ENCODE results near the gene STRIP2. TPM values are rescaled to one million over a fixed set of nuclear protein-coding genes. Genes with fewer than 3 reads are reported as not detected.

Gene STRIP2
- total RNA-seq, 1 donor from 2014 or later, result 6.5 TPM

GRCh38 chr7:129512192-129512591, 78.0 kb downstream of the STRIP2 start:
- Mint-ChIP-seq H3K36me3 (ENCODE audit: insufficient read depth) (no peaks in the 10 kb centered on the region), H3K4me3 (ENCODE audit: low read depth) (no peak overlapping the region), H3K4me1 (ENCODE audit: low read depth) (no peaks in the 10 kb centered on the region), H3K27ac (no peak overlapping the region), H3K9me3 (ENCODE audit: low read depth) (no peaks in the 10 kb centered on the region), H3K27me3 (peaks cover 4% of the 10 kb centered on the region)
- DNase-seq (ENCODE audit: low spot score, unreplicated experiment), result no peak
- no peak for TF ChIP-seq CTCF (IDR thresholded peaks at IDR 0.05; ENCODE audit: unreplicated experiment)

GRCh38 chr7:129513546-129513945, 79.3 kb downstream of the STRIP2 start:
- H3K27ac Mint-ChIP-seq, result no peak overlapping the region
- TF ChIP-seq CTCF (IDR thresholded peaks at IDR 0.05; ENCODE audit: unreplicated experiment), result no peak
- peaks cover 8% of the 10 kb centered on the region for H3K27me3 Mint-ChIP-seq

GRCh38 chr7:129514683-129515082, 80.5 kb downstream of the STRIP2 start:
- Mint-ChIP-seq H3K4me1 (ENCODE audit: low read depth) (no peaks in the 10 kb centered on the region), H3K27ac (no peak overlapping the region), H3K4me3 (ENCODE audit: low read depth) (no peak overlapping the region), H3K36me3 (ENCODE audit: insufficient read depth) (no peaks in the 10 kb centered on the region), H3K27me3 (peaks cover 9% of the 10 kb centered on the region), H3K9me3 (ENCODE audit: low read depth) (no peaks in the 10 kb centered on the region)
- no peak for DNase-seq (ENCODE audit: low spot score, unreplicated experiment)
- TF ChIP-seq CTCF (IDR thresholded peaks at IDR 0.05; ENCODE audit: unreplicated experiment), result no peak

More at GRCh38 chr7:129513546-129513945, 79.3 kb downstream of the STRIP2 start:
- no peak for DNase-seq (ENCODE audit: low spot score, unreplicated experiment)
- no peaks in the 10 kb centered on the region for H3K4me1 Mint-ChIP-seq (ENCODE audit: low read depth)
- no peaks in the 10 kb centered on the region for H3K36me3 Mint-ChIP-seq (ENCODE audit: insufficient read depth)
- no peak overlapping the region for H3K4me3 Mint-ChIP-seq (ENCODE audit: low read depth)
- H3K9me3 Mint-ChIP-seq (ENCODE audit: low read depth), result no peaks in the 10 kb centered on the region

GRCh38 chr7:129515381-129515780, 81.1 kb downstream of the STRIP2 start:
- Mint-ChIP-seq H3K4me3 (ENCODE audit: low read depth) (no peak overlapping the region), H3K27me3 (peaks cover 13% of the 10 kb centered on the region), H3K9me3 (ENCODE audit: low read depth) (no peaks in the 10 kb centered on the region), H3K27ac (no peak overlapping the region), H3K36me3 (ENCODE audit: insufficient read depth) (no peaks in the 10 kb centered on the region), H3K4me1 (ENCODE audit: low read depth) (no peaks in the 10 kb centered on the region)
- DNase-seq (ENCODE audit: low spot score, unreplicated experiment), result no peak
- no peak for TF ChIP-seq CTCF (IDR thresholded peaks at IDR 0.05; ENCODE audit: unreplicated experiment)

GRCh38 chr7:129517931-129518330, 83.7 kb downstream of the STRIP2 start:
- no peaks in the 10 kb centered on the region for H3K9me3 Mint-ChIP-seq (ENCODE audit: low read depth)
- TF ChIP-seq CTCF (IDR thresholded peaks at IDR 0.05; ENCODE audit: unreplicated experiment), result no peak
- no peaks in the 10 kb centered on the region for H3K4me1 Mint-ChIP-seq (ENCODE audit: low read depth)
- peaks cover 29% of the 10 kb centered on the region for H3K27me3 Mint-ChIP-seq
- no peak overlapping the region for H3K4me3 Mint-ChIP-seq (ENCODE audit: low read depth)
- H3K36me3 Mint-ChIP-seq (ENCODE audit: insufficient read depth), result no peaks in the 10 kb centered on the region
- H3K27ac Mint-ChIP-seq, result no peak overlapping the region
- DNase-seq (ENCODE audit: low spot score, unreplicated experiment), result no peak
